Measurements from ENCODE around the gene CAMTA1.

DNA sequence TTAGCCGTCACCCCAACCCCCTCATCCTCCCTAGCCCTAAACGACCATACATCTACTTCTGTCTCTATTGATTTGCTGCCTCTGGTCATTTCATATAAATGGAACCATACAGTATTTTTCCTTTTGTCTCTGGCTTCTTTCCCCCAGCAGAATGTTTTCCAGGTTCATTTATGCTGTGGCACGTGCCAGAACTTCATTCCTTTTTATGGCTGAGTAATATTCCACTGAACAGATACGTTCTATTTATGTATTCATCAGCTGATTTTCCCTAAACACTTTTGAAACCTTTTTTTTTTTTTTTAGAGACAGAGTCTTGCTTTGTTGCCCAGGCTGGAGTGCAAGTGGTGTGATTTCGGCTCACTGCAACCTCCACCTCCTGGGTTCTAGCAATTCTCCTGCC is 181.1 kb downstream of the CAMTA1 start:
- TF ChIP-seq CTCF (IDR thresholded peaks at IDR 0.05) (no peak), EZH2 (IDR thresholded peaks at IDR 0.05) (no peak), EZH2phosphoT487 (IDR thresholded peaks at IDR 0.05) (no peak)

Data from neural progenitor cell (in vitro differentiated cells).